Neural cell (in vitro differentiated cells): ENCODE data around the gene ZFPM1. TPM values are rescaled to one million over a fixed set of nuclear protein-coding genes. Genes with fewer than 3 reads are reported as not detected.

Source experiments
- H2AFZ ChIP-seq: fragments of 200-600, 300-800 bp; sonication (generic), shearing (Covaris generic); 2 replicates; pipeline ENCODE4 v1.6.0; 2014; ENCODE audit warnings: low read depth, mild to moderate bottlenecking, antibody characterized with exemption, low read length, moderate library complexity
- H3F3A ChIP-seq: fragments of 200-600 bp; shearing (Covaris generic); 2 replicates; pipeline ENCODE4 v1.6.1; 2016; ENCODE audit warnings: mild to moderate bottlenecking, moderate library complexity, mixed read lengths, antibody characterized with exemption, low read length; ENCODE audit not compliant: insufficient read depth, poor library complexity, severe bottlenecking
- H3K27ac ChIP-seq: fragments of 200-600, 300-800 bp; sonication (generic), shearing (Covaris generic); 2 replicates; pipeline ENCODE4 v1.5.1; 2014; ENCODE audit warnings: mild to moderate bottlenecking, low read length, moderate library complexity
- H3K27me3 ChIP-seq: fragments of 300-800, 200-600 bp; sonication (generic), shearing (Covaris generic); 2 replicates; pipeline ENCODE4 v1.6.0; 2014; ENCODE audit warnings: mild to moderate bottlenecking, low read depth, low read length, moderate library complexity; ENCODE audit not compliant: insufficient read depth
- H3K36me3 ChIP-seq: fragments of 300-800, 200-600 bp; sonication (generic), shearing (Covaris generic); 2 replicates; pipeline ENCODE4 v1.5.1; 2014; ENCODE audit warnings: mild to moderate bottlenecking, antibody characterized with exemption, low read length, moderate library complexity; ENCODE audit not compliant: insufficient read depth
- H3K4me2 ChIP-seq: fragments of 300-800, 200-600 bp; sonication (generic), shearing (Covaris generic); 2 replicates; pipeline ENCODE4 v1.6.0; 2014; ENCODE audit warnings: mild to moderate bottlenecking, low read length
- H3K4me3 ChIP-seq: fragments of 300-800, 200-600 bp; sonication (generic), shearing (Covaris generic); 2 replicates; pipeline ENCODE4 v1.5.1; 2014; ENCODE audit warnings: mild to moderate bottlenecking, low read length, moderate library complexity
- H3K79me2 ChIP-seq: fragments of 200-600 bp; shearing (Covaris generic); replicated peaks from 2 replicates; pipeline ENCODE4 v1.6.0; 2014; ENCODE audit warnings: mild to moderate bottlenecking, low read length, moderate library complexity; ENCODE audit not compliant: insufficient read depth
- H3K9ac ChIP-seq: fragments of 300-800, 200-600 bp; sonication (generic), shearing (Covaris generic); 2 replicates; pipeline ENCODE4 v1.6.1; 2016; ENCODE audit warnings: mild to moderate bottlenecking, low read length, mixed read lengths
- H3K9me2 ChIP-seq: fragments of 200-600 bp; shearing (Covaris generic); 2 replicates; pipeline ENCODE4 v1.6.1; 2016; ENCODE audit warnings: mild to moderate bottlenecking, low read length, mixed read lengths; ENCODE audit not compliant: insufficient read depth
- H3K9me3 ChIP-seq: fragments of 200-600, 300-800 bp; sonication (generic), shearing (Covaris generic); 2 replicates; pipeline ENCODE4 v1.6.1; 2016; ENCODE audit warnings: mild to moderate bottlenecking, mixed run types, low read length, moderate library complexity, mixed read lengths
- H4K20me1 ChIP-seq: fragments of 200-600 bp; shearing (Covaris generic); 2 replicates; pipeline ENCODE4 v1.6.1; 2016; ENCODE audit warnings: mild to moderate bottlenecking, mixed run types; ENCODE audit not compliant: insufficient read depth
- CTCF ChIP-seq: fragments of 450-650 bp; IDR thresholded peaks from 2 replicates; pipeline ENCODE4 v1.5.1; 2014; ENCODE audit warnings: antibody characterized with exemption, mild to moderate bottlenecking, moderate library complexity; ENCODE audit not compliant: poor library complexity, severe bottlenecking
- EP300 ChIP-seq: fragments of 450-650 bp; conservative IDR thresholded peaks from 2 replicates; pipeline ENCODE4 v1.6.1; 2014; ENCODE audit warnings: antibody characterized with exemption, mild to moderate bottlenecking, moderate library complexity; ENCODE audit not compliant: poor library complexity, severe bottlenecking
- EZH2 ChIP-seq: fragments of 200-600, 300-800 bp; shearing (Covaris generic), sonication (generic); IDR thresholded peaks from 2 replicates; pipeline ENCODE4 v1.6.1; 2014; ENCODE audit warnings: antibody characterized with exemption, low read length, borderline replicate concordance, mild to moderate bottlenecking; ENCODE audit not compliant: insufficient read depth, poor library complexity, severe bottlenecking
- MXI1 ChIP-seq: fragments of 450-650 bp; conservative IDR thresholded peaks from 2 replicates; pipeline ENCODE4 v1.6.1; 2014; ENCODE audit warnings: antibody characterized with exemption, mild to moderate bottlenecking; ENCODE audit not compliant: poor library complexity, severe bottlenecking
- POLR2AphosphoS5 ChIP-seq: IDR thresholded peaks from 2 replicates; pipeline ENCODE4 v1.6.1; 2012
- RAD21 ChIP-seq: fragments of 450-650 bp; conservative IDR thresholded peaks from 2 replicates; pipeline ENCODE4 v1.6.1; 2014; ENCODE audit warnings: antibody characterized with exemption, mild to moderate bottlenecking, moderate library complexity
- REST ChIP-seq: IDR thresholded peaks from 2 replicates; pipeline ENCODE4 v1.6.1; 2012; ENCODE audit warnings: borderline replicate concordance
- SMC3 ChIP-seq: fragments of 450-650 bp; conservative IDR thresholded peaks from 2 replicates; pipeline ENCODE4 v1.6.1; 2014; ENCODE audit warnings: antibody characterized with exemption, mild to moderate bottlenecking, moderate library complexity; ENCODE audit not compliant: poor library complexity
- TAF1 ChIP-seq: IDR thresholded peaks from 2 replicates; pipeline ENCODE4 v1.6.1; 2012; ENCODE audit warnings: low read depth
- polyA plus RNA-seq: library from polyadenylated mRNA; depleted of rRNA; stranded (reverse); fragments of >200 nt; gene quantifications from 2 replicates; pipeline ENCODE4 v1.2.3, GENCODE V29; 2014

ZFPM1 gene
- polyA plus RNA-seq, 1 donor from 2014 or later, result 0.41 TPM

GRCh38 chr16:88530858-88531203 lies 77.8 kb downstream of the ZFPM1 start:
- TF ChIP-seq SMC3, result no peak
- TF ChIP-seq POLR2AphosphoS5, result no peak
- TF ChIP-seq REST, result no peak
- no peak for TF ChIP-seq RAD21
- no peak for TF ChIP-seq CTCF
- no peak for TF ChIP-seq MXI1
- no peak for TF ChIP-seq TAF1
- TF ChIP-seq EZH2, result no peak
- TF ChIP-seq EP300, result no peak
- H3K36me3 ChIP-seq, result no peaks in the 10 kb centered on the region
- no peak overlapping the region for H3K27ac ChIP-seq
- H3K9me2 ChIP-seq, result no peaks in the 10 kb centered on the region
- no peak overlapping the region for H3K4me2 ChIP-seq
- H3K9me3 ChIP-seq, result no peaks in the 10 kb centered on the region
- no peaks in the 10 kb centered on the region for H3K27me3 ChIP-seq
- no peaks in the 10 kb centered on the region for H4K20me1 ChIP-seq
- H3K9ac ChIP-seq, result no peak overlapping the region
- H3K79me2 ChIP-seq, result no peaks in the 10 kb centered on the region
- no peaks in the 10 kb centered on the region for H3F3A ChIP-seq
- no peak overlapping the region for H2AFZ ChIP-seq
- H3K4me3 ChIP-seq, result no peak overlapping the region

GRCh38 chr16:88531346-88531745 lies 78.3 kb downstream of the ZFPM1 start:
- H3F3A ChIP-seq, result no peaks in the 10 kb centered on the region
- no peak overlapping the region for H3K4me3 ChIP-seq
- no peak overlapping the region for H3K9ac ChIP-seq
- no peaks in the 10 kb centered on the region for H3K9me2 ChIP-seq
- no peak for TF ChIP-seq CTCF
- TF ChIP-seq EP300, result no peak
- no peak for TF ChIP-seq RAD21
- no peak for TF ChIP-seq MXI1
- no peak for TF ChIP-seq REST
- no peak for TF ChIP-seq TAF1
- TF ChIP-seq POLR2AphosphoS5, result no peak
- no peak for TF ChIP-seq SMC3
- no peak for TF ChIP-seq EZH2
- H3K9me3 ChIP-seq, result no peaks in the 10 kb centered on the region
- no peaks in the 10 kb centered on the region for H3K79me2 ChIP-seq
- H3K27me3 ChIP-seq, result no peaks in the 10 kb centered on the region
- no peaks in the 10 kb centered on the region for H3K36me3 ChIP-seq
- H3K27ac ChIP-seq, result no peak overlapping the region
- no peaks in the 10 kb centered on the region for H4K20me1 ChIP-seq
- no peak overlapping the region for H2AFZ ChIP-seq
- H3K4me2 ChIP-seq, result no peak overlapping the region
